NCI-H82 treated with DMSO at 0.1 percent for 48 hours (cell line): ENCODE results near the gene TMEM232.

Source experiments
- DNase-seq: peaks from one replicate; lab custom pipeline; 2025; ENCODE audit not compliant: unreplicated experiment; lab: John Stamatoyannopoulos, UW

The TMEM232 gene

GRCh38 chr5:110414360-110414759 lies 312.1 kb downstream of the TMEM232 start:
- DNase-seq: no peak

- DNase-seq: no peak
Measured at GRCh38 chr5:110413856-110414255, 312.6 kb downstream of the TMEM232 start.

GRCh38 chr5:110409571-110409970 lies 316.9 kb downstream of the TMEM232 start:
- DNase-seq: no peak

- DNase-seq: no peak
Measured at GRCh38 chr5:110402562-110402961, 323.9 kb downstream of the TMEM232 start.

GRCh38 chr5:110401881-110402280 lies 324.6 kb downstream of the TMEM232 start:
- no peak for DNase-seq

GRCh38 chr5:110398951-110399350 lies 327.5 kb downstream of the TMEM232 start:
- no peak for DNase-seq

- no peak for DNase-seq
Measured at GRCh38 chr5:110397281-110397680, 329.2 kb downstream of the TMEM232 start.

- DNase-seq: no peak
Measured at GRCh38 chr5:110386782-110387181, 339.7 kb downstream of the TMEM232 start.

- DNase-seq: no peak
Measured at GRCh38 chr5:110383231-110383630, 343.2 kb downstream of the TMEM232 start.

GRCh38 chr5:110377943-110378342 lies 348.5 kb downstream of the TMEM232 start:
- DNase-seq: no peak

- DNase-seq: no peak
Measured at GRCh38 chr5:110377361-110377760, 349.1 kb downstream of the TMEM232 start.

- no peak for DNase-seq
Measured at GRCh38 chr5:110376281-110376951, 350.1 kb downstream of the TMEM232 start.

GRCh38 chr5:110371725-110372041 lies 354.8 kb downstream of the TMEM232 start:
- no peak for DNase-seq

GRCh38 chr5:110371011-110371724 lies 355.3 kb downstream of the TMEM232 start:
- no peak for DNase-seq
